IPS-20b (cell line): ENCODE results near the gene HYDIN.
"Not testable (repeated sequence)": the region's sequence is repeated elsewhere in the genome, so short reads cannot be mapped to it uniquely, and the experiment has no call there.

Source experiments
- H3K27ac ChIP-seq: one replicate; pipeline ENCODE4 v1.5.1; 2013; ENCODE audit warnings: low read length
- H3K27me3 ChIP-seq: 2 replicates; pipeline ENCODE4 v1.6.1; 2013; ENCODE audit warnings: mild to moderate bottlenecking, low read length, inconsistent platforms; ENCODE audit not compliant: insufficient read depth
- H3K36me3 ChIP-seq: 2 replicates; pipeline ENCODE4 v1.6.1; 2013; ENCODE audit warnings: low read depth, mild to moderate bottlenecking, inconsistent platforms, low read length, moderate library complexity; ENCODE audit not compliant: insufficient read depth
- H3K4me1 ChIP-seq: 2 replicates; pipeline ENCODE4 v1.6.1; 2013; ENCODE audit warnings: mild to moderate bottlenecking, control low read depth, inconsistent platforms, low read length, moderate library complexity; ENCODE audit not compliant: insufficient read depth
- H3K4me3 ChIP-seq: 2 replicates; pipeline ENCODE4 v1.5.1; 2013; ENCODE audit warnings: mild to moderate bottlenecking, low read length, inconsistent platforms
- H3K9ac ChIP-seq: 2 replicates; pipeline ENCODE4 v1.6.1; 2013; ENCODE audit warnings: low read depth, mild to moderate bottlenecking, inconsistent platforms, low read length, moderate library complexity
- H3K9me3 ChIP-seq: 2 replicates; pipeline ENCODE4 v1.6.1; 2013; ENCODE audit warnings: mild to moderate bottlenecking, low read depth, low read length, inconsistent platforms; ENCODE audit not compliant: insufficient read depth

Gene HYDIN

DNA sequence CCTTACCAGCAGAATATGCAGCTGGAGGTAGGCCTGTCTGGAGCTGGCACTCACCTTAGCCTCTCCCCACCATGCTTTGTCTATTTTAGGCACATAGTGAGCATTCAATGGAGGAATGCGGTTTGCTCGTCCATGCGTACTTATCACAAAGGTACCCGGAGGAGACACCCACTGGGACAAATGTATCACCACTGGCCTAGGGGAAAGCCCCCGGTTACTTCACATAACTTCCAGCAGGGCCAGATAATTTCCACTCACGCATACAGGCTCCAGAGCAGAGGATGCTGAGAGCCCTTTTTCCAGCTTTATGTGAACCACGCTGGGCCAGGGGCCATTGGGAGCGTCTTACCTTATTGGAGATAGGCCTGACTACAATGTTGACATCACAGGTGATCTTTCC is 348.2 kb downstream of the HYDIN start:
- not testable (repeated sequence) for H3K9me3 ChIP-seq, H3K27me3 ChIP-seq

DNA sequence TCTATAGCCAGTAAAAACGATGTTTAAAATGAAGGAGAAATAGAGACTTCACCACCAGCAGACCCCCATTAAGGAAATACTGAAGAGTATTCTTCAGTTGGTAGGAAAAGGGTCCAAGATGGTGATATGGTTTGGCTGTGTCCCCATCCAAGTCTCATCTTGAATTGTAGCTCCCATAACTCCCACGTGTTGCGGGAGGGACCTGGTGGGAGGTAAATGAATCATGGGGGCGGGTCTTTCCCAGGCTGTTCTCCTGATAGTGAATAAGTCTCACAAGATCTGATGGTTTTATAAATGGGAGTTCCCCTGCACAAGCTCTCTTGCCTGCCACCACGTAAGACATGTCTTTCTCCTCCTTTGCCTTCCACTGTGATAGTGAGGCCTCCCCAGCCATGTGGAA is 352.6 kb downstream of the HYDIN start:
- not testable (repeated sequence) for H3K27me3 ChIP-seq, H3K27ac ChIP-seq, H3K4me1 ChIP-seq, H3K4me3 ChIP-seq, H3K36me3 ChIP-seq, H3K9ac ChIP-seq, H3K9me3 ChIP-seq

More for the DNA sequence above, 348.2 kb downstream of the HYDIN start:
- H3K9ac ChIP-seq, H3K4me3 ChIP-seq, H3K4me1 ChIP-seq, H3K36me3 ChIP-seq, H3K27ac ChIP-seq: not testable (repeated sequence)

DNA sequence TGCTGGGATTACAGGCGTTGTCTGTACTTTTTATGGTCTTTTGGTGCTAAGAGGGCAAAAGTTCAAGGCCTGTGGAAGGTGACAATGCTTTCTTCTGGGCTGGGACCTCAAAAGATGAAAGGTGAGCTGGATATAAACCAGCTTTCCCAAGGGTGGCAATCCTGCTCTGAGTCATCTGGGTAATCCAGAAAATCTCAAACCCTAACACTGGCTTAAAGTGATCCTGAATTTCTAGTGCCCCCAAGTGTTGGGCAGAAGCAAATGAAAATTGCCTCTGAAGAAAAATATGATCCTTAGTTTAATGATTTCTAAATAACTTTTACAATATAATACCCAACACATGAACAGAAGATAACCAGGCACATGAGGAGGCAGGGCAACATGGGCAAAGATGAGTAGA is 354.1 kb downstream of the HYDIN start:
- not testable (repeated sequence) for H3K27ac ChIP-seq, H3K9me3 ChIP-seq, H3K4me3 ChIP-seq, H3K9ac ChIP-seq, H3K36me3 ChIP-seq, H3K27me3 ChIP-seq, H3K4me1 ChIP-seq

DNA sequence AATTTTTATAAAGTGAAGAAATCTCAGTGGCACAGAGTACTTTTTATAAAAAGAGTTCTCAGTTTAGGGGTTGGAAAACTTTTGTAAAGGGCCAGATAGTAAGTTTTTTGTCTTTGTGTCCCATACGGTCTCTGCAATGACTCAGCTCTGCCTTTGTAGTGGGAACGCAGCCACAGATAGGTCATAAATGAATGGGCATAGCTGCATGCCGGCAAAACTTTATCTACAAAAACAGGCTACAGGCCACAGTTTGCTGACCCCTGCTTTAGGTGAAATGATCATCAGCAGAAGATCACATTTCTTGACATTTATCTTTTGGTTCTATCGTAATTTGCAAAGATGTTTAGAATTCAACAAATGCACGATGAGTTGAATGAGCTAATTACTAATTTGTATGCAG is 365.8 kb downstream of the HYDIN start:
- H3K27me3 ChIP-seq, H3K27ac ChIP-seq, H3K4me1 ChIP-seq, H3K9me3 ChIP-seq, H3K36me3 ChIP-seq, H3K4me3 ChIP-seq, H3K9ac ChIP-seq: not testable (repeated sequence)

DNA sequence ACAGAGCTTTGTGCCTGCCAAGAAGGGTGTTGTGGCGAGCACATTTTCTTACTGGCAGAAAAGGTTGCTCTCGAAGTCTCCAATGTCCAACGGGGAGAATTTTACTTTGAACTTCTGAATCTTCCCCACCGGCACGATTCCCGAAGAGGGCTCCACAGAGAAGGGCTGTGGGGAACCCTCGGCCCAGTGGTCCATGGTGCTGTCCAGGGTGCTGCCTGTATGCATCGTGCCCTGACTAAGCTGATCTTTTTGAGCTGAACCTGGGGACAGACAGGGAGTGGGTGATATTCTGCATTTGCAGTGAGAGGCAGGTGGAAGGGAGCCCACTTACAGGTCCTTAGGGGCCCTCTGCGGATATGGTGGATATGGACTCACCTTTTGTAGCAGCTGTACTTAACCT is 368.5 kb downstream of the HYDIN start:
- H3K9ac ChIP-seq, H3K27ac ChIP-seq, H3K4me3 ChIP-seq, H3K36me3 ChIP-seq, H3K4me1 ChIP-seq, H3K9me3 ChIP-seq, H3K27me3 ChIP-seq: not testable (repeated sequence)

DNA sequence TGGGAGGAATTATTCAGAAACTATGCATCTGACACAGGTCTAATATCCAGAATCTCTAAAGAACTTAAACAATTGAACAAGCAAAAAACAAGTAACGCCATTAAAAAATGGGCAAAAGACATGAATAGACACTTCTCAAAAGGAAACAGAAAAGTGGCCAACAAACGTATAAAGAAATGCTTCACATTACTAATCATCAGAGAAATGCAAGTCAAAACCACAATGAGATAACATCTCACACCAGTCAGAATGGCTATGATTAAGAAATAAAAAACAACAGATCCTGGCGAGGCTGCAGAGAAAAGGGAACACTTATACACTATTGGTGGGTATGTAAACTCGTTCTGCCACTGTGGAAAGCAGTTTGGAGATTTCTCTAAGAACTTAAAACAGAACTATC is 379.2 kb downstream of the HYDIN start:
- H3K9me3 ChIP-seq, H3K36me3 ChIP-seq, H3K4me3 ChIP-seq, H3K27ac ChIP-seq, H3K9ac ChIP-seq, H3K27me3 ChIP-seq, H3K4me1 ChIP-seq: not testable (repeated sequence)

DNA sequence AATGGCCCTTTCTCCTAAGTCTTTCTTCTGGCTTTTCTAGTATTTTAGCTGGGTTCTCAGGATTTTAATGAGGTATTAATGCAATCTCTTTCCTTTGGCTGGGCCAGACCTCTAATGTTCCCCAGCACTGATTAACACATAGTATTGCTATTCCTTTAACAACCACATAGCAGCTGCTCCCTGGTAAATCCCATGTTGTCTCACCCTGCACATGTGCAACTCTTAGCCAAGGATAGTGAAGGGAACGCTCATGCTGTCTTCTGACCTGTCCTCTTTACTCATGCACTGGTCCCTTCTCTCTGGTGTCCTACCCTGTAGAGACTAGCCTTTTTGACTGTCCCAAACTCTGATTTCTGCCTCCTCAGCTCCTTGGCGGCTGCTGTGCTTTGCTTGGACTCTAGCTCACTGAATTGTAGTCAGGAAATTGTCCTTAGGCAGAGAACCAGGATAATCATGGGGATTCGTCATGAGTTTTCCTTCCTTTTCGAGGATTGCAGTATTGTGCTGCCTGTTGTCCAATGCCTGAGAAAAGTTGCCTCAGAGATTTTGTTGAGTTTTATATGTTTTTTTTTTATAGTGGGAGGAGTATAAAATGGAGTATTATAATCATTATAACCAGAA is 406.9 kb downstream of the HYDIN start:
- H3K9ac ChIP-seq, H3K9me3 ChIP-seq, H3K4me3 ChIP-seq, H3K27ac ChIP-seq, H3K36me3 ChIP-seq, H3K4me1 ChIP-seq, H3K27me3 ChIP-seq: not testable (repeated sequence)

DNA sequence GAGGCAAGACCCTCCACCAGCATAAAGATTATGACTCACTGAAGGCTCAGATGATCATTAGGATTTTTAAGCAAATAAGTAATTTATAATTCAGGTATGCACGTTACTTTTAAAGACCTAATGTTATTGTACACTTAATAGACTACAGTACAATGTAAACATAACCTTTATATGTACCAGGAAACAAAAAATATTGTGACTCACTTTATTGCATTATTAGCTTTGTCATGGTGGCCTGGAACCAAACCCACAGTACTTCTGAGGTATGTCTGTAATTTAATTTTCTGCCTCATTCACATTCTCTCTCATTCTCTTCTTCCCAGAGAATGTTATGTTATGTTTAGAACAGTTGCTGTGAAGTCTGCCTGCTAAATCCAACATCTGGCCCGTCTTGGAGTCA is 407.8 kb downstream of the HYDIN start:
- H3K9ac ChIP-seq, H3K9me3 ChIP-seq, H3K36me3 ChIP-seq, H3K4me1 ChIP-seq, H3K27me3 ChIP-seq, H3K27ac ChIP-seq, H3K4me3 ChIP-seq: not testable (repeated sequence)

DNA sequence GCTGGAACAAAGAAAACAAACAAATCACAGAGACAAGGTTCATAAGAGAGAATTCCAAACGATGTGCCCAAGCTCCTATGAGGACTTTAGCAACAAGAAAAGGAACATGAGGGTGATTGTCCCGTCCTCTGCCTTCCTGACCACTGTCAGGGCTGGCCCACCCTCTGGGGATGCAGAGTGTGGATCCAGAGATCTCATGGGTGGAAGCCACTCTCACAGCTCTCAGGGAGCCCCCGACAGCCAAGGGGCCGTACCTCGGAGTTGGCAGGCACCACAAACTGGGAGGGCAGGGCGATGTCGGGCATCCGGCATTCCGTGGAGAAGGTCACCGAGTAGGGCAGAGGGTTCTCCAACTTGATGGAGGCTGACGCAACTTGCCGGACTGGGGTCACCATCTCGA is 412.4 kb downstream of the HYDIN start:
- not testable (repeated sequence) for H3K9ac ChIP-seq, H3K9me3 ChIP-seq, H3K4me3 ChIP-seq, H3K27me3 ChIP-seq, H3K4me1 ChIP-seq, H3K36me3 ChIP-seq, H3K27ac ChIP-seq

DNA sequence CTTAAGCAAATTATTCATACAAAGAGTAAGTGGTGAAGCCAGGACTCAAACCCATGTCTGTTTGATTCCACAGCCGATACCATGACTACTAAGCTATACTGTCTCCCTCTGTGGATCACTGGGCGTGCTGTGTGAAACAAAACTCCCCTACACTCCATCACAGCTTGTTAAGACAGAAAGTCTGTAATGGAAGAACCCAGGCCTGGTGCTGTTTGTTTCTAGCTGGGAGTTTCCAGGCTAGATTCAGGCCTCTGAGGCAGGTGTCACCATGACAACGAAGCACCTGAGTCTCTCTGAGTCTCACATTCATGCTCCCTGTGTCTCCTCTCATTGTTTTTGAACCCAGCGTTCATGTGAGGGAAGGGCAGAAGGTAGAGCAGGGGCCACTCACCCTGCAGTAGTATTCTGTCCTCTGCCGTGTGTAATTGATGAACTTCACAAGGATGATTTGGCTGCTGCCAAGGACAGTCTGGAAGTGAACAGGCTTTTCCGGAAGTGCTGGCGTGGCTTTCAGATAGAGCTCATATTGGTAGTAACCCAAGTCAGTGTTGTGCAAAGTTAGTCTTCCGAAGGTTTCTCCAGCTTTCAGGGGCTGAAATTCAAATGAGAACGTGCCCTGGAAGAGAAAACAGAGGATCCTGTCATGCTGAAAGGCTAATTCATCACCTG is 421.0 kb downstream of the HYDIN start:
- Histone ChIP-seq H3K4me3 (no peak overlapping the region), H3K27me3 (peaks cover 41% of the 10 kb centered on the region), H3K27ac (no peak overlapping the region), H3K9ac (no peak overlapping the region), H3K36me3 (no peaks in the 10 kb centered on the region), H3K4me1 (no peaks in the 10 kb centered on the region), H3K9me3 (no peaks in the 10 kb centered on the region)

DNA sequence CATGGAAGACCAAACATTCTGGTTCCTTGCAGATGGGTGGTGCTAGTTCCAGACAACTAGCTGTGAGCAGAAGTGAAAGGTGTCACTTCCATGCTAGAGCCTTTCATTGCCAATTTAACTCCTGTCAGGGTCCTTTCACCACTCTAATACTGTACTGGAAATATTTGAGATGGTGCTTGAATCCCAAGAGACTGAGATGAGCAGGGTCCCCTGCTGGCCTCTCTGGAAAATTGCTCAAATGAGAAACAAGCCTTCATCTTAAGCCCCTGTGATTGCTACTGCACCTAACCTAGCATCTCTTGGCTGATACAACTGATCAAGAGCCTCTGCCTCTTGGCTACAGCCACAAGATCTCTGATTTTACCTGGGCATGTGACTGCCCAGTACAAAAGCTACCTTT is 422.2 kb downstream of the HYDIN start:
- Histone ChIP-seq H3K27me3 (peaks cover 52% of the 10 kb centered on the region), H3K9me3 (no peaks in the 10 kb centered on the region), H3K9ac (no peak overlapping the region), H3K27ac (no peak overlapping the region), H3K36me3 (no peaks in the 10 kb centered on the region), H3K4me3 (no peak overlapping the region), H3K4me1 (no peaks in the 10 kb centered on the region)

DNA sequence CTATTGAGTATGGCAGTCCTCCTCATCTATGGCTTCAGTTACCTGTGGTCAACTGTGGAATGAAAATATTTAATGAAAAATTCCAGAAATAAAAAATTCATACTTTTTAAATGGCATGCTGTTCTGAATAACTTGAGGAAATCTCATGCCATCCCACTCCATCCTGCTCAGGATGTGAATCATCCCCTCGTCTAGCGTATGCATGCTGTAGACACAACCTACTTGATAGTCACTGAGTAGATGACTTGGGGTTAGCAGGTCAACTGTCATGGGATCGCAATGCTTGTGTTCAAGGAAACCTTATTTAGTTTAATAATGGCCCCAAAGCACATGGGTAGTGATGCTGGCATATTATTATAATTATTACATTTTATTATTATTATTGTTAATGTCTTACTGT is 424.7 kb downstream of the HYDIN start:
- H3K27me3 ChIP-seq, result peaks cover 65% of the 10 kb centered on the region
- no peak overlapping the region for H3K4me3 ChIP-seq
- no peaks in the 10 kb centered on the region for H3K4me1 ChIP-seq
- H3K9me3 ChIP-seq, result no peaks in the 10 kb centered on the region
- H3K36me3 ChIP-seq, result no peaks in the 10 kb centered on the region
- no peak overlapping the region for H3K9ac ChIP-seq
- H3K27ac ChIP-seq, result no peak overlapping the region
